Mesenteric fat pad (tissue), 1 donor: Measurements from ENCODE around the gene SLC7A14. TPM values are rescaled to one million over a fixed set of nuclear protein-coding genes. Genes with fewer than 3 reads are reported as not detected.

Source experiments
- DNase-seq: peaks from one replicate; pipeline ENCODE4 v3.0.0-alpha.2; 2020; ENCODE audit warnings: low spot score
- long read RNA-seq: library from polyadenylated mRNA; unstranded; transcript quantifications from one replicate; pipeline ENCODE4 v2.0.0, GENCODE V29; 2020
- total RNA-seq: library from RNA; stranded (reverse); fragmentation: NEBNext Ultra II Directional; extraction: Animal tissue kit (Norgen Biotek cat#: 25700); gene quantifications from one replicate; pipeline ENCODE4 v1.2.1, GENCODE V29; 2021
- donor health status: DM: yes; HTN: yes; CAD: no.

The SLC7A14 gene
- not detected for total RNA-seq
- long read RNA-seq = 0 reads

DNA sequence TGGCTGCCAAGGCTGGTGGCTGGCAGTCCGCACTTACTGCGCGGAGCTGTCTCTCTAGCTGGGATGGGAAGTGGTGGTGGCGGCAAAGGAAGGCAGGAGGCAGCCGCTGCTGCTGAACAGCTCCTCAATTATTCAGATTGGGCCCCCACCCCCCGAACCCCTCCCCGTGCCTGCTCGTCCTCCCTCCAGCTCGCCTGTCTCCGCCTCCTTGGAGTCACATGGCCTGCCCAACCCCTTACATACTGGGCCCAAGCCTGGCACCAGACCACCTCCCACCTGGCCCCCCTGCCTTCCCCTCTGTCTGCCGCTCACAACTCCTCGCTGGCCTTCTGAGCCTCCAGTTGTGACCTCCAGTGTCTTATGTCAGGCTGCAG is at the start of gene SLC7A14:
SLC7A14 (minus strand) TSS at position 139 of the 374 bp plus-strand sequence. CDS start 59,139 bp downstream, outside the sequence.
- no peak for DNase-seq

DNA sequence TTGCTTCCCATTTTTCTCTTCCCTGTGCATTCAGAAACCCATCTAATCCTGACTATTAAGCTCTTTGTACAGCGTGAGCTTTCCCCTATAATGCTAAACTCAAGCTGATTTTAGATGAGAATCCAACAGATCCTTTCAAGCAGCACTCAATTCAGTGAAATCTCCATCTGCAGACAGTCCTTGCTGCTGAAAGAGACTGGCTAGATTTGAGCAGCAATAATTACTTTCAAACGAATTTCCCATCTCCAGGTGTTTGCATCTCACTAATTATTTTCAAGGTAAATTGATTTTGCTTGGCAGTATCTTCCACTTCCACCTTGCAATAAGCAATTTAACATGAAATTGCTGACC is 49.5 kb upstream of the SLC7A14 start:
- no peak for DNase-seq

DNA sequence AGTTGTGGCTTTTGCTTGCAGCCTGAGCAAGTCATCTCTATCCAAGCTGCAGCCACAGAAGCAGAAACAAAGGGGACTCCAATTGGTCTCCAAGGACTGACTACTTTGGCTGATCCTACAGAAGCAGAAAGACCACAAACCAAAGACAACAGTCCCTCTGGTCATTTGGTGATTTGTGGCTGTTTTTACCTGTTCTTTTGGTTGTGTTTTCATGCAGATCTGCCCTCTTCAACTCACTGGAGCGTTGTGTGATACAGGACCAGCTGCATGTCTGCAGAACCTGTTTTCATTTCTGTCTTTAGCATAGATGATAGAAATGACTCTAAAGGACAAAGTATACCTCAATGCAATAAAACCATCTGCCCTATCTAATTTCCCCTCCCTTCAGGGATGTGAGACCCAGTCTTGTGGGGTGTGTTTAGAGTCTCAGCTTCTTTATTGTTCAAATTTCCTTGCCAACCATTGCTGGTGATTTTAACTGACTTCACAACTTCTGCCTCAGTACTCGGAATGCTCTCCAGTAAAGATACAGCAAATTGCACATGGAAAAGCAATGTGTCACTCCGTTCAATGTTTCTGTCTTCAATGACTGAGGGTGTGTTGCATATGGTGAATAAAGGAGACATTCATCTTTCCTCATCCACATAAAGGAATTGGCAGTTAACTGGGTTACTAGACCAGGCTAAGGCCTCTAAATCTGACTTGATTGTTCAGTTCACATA is 48.9 kb upstream of the SLC7A14 start:
- DNase-seq = no peak

DNA sequence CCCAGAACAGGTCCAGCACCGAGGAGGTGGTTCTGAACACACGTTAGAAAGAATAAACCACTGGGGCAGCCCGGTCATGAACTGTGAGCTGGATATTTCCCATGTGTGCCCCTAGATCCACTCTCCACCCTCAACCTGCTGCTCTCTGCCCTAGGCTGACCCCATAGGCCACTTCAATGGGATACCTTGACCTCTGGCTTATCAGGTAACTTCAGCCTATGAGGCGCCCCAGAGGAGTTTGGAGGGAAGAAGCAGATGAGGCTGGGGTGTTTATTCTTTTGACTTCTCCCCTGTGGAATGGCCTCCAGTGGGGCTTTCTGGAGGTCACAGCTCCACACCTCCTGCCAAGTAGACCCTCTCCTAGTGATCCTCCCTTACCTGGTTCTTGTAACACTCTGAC is 47.7 kb upstream of the SLC7A14 start:
- DNase-seq = no peak

DNA sequence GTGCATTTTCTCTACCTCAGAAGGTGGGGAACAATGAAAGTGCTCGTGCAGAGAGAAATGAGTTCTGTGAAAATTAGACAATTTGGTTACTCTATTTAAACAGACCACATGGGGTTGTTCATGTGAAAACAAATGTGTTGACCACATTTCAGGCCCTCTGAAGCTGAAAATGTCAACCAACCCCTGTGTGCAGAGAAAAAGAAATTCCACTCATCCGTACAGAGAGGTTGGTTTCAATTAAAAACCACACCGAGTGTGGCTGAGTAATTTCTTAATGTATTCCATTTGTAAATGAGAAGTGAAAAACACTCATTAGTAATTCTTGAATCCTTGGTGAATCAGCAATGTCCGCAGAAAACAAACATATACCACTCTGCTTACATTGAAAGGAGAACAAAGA is 46.9 kb upstream of the SLC7A14 start:
- DNase-seq = no peak

DNA sequence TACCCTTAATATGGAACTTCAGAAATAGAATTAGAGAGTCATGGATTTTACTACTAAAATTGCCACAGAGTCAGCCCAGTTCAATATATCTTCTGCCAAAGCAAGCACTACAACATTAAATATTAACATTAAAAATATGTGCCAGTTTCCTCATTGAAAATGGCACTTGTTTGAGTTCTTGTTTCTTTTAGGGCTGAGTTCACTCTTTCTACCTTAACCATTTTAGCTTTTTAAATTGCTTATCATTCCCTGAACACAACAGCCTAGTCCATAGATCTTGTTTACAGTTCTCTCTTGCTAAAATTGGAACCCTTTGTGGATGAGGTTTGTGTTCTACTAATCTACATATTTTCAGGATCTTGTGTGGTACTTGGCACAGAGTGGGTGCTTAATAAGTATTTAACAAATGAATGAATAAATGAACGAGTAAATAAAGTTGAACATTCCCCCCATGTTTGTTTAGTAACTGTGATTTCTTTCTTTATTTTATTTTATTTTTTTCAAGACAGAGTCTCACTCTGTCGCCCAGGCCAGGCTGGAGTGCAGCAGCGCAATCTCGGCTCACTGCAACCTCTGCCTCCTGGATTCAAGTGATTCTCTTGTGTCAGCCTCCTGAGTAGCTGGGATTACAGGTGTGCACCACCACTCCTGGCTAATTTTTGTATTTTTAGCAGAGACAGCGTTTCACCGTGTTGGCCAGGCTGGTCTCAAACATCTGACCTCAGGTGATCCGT is 46.0 kb upstream of the SLC7A14 start:
- DNase-seq = no peak

DNA sequence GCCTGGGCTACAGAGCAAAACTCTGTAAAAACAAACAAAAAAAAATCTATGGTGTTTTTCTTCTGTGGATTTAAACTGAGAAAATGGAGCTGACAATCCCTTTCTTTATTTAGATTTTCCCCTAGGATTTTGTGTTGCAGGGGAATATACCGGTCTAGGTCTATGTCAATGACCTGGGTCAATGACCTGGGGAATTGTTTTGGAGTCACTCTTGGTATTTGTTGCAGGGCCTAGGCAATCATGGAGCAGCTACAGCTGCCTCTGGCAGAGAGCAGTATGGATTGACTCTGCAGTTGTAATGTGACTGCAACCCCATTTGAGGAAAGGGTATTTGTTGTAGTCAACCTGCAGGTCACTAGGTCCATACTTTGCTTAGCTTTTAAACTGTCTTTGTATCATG is 37.6 kb upstream of the SLC7A14 start:
- DNase-seq = no peak

DNA sequence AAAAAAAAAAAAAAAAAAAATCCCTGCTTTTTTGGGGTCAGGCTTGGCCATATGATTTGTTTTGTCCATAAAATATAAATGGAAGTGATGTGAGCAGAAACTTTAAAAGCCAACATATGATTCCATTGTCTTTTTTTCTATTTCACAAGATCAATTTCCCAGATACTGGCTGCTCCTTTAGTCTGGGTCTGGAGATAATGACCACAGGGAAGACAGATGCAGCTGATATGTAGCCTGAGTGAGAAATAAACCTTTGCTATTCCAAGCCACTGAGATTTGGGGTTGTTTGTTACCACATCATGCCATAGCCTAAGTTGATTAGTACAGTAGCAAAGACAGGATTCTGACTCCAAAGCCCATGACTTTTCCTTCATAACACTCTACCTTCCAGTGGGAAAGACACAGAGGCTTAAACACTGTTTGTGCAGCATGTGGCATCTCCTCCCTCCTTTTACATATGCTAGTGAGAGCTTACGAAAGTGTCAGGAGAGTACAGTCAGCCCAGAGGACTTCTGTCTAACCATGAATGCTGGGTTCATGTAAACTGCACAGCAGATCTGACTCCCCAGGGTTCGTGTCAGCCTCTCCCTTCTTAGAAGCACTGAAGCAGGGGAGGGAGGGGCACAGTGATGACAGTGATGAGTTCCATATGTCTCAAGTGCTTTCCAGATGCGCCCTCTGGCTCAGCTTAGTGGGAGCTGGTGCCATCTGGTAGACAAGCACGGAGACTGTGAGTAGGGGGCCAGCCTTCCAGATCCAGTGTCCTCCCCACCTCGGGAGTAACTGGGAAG is 36.7 kb upstream of the SLC7A14 start:
- no peak for DNase-seq

DNA sequence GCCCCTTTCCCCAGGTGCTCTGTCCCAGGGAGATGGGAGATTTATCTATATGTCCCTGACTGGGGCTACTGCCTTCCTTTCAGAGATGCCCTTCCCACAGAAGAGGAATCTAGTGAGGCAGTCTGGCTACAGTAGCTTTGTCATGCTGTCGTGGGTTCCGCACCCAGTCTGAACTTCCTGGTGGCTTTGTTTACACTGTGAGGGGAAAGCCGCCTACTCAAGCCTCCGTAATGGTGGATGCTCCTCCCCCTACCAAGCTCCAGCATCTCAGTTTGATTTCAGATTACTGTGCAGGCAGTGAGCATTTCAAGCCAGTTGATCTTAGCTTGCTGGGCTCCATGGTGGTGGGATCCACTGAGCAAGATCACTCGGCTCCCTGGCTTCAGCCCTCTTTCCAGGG is 35.4 kb upstream of the SLC7A14 start:
- DNase-seq = no peak

DNA sequence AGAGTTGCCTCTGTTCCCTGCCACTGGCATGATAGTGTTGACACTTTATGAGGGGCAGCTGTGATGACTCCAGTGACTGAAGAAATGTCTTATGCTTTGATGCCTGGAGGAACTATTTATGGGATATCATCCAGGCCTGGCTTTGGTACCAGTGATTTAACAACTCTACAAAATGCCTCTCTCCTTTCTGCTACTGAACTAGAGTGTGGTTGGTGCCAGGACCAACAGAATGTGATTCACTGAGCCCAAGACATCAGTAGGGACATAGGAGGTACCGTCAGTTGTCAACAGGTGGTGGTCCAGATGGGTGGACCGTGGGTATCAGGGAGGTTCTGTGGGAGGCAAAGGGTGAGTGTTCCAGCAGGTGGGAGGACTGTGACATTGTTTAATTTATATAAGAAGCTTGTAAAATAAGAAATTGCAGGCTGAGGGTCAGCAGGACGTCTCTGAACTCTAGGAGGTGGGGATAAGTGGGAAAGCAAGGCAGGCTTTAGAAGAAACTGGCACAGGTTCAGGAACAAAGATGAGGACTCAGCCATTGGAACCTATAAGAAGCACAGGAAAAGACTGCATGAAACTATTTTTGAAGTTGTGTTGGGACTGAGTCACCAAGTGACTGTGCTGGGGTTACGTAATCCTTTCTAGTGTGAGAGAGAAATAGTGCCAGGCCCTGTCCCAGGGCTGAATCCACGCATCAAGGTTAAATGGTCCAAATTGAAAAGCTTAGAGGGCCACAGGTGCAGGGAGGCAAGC is 28.5 kb upstream of the SLC7A14 start:
- DNase-seq = no peak

DNA sequence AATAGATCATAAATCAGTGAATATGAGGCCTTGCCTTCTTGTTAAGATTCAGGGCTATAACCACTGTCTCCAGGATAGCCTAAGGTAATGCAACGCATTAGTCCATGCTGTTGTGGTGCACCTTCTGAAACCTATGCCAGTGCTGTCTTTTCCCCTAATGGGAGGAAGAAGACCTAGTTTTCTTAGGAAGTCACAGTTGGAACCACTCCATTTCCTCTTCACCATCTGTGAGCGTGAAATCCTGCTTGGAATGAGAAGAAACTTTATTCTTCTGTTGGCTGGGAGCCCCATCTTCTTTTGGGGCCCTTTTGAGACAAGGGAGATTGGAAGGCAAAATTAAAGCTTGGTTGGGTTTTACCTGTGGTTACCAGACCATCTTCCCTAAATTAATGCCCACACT is 25.9 kb upstream of the SLC7A14 start:
- no peak for DNase-seq

DNA sequence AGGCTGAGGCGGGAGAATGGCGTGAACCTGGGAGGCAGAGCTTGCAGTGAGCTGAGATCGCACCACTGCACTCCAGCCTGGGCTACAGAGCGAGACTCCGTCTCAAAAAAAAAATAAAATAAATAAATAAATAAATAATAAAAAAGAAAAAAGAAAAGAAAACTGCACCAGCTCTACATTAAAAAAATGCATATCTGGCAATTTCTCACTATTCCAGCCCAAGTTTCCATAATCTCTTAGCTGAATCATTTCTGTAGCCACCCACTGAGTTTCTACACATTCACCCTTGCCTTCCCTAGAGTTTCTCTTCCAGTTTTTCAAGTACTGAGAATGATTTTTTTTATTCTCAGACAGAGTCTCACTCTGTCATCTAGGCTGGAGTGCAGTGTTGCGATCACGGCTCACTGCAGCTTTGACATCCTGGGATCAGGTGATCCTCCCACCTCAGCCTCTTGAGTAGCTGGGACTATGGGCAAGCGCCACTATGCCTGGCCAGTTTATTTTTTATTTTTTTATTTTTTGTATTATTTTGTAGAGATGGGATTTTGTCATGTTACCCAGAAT is 24.5 kb upstream of the SLC7A14 start:
- DNase-seq = no peak

DNA sequence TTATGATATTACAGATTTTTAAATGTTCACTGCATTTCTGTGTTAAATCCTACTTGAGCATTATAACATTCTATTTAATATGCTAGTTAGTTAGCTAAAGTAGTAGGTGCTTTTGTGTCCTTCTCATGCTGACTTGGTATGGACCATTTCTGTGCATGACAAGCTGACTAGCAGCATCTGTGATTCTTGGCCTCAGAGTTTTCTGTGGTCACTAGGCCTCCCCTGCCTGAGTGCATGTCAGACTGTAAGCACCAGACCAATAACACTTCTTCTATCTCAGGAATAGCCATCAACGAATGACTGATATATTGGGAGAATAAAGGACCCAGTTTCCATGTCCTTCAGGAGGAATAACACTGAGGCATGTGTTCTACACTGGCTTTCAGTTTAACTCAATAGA is 22.6 kb upstream of the SLC7A14 start:
- DNase-seq = no peak

DNA sequence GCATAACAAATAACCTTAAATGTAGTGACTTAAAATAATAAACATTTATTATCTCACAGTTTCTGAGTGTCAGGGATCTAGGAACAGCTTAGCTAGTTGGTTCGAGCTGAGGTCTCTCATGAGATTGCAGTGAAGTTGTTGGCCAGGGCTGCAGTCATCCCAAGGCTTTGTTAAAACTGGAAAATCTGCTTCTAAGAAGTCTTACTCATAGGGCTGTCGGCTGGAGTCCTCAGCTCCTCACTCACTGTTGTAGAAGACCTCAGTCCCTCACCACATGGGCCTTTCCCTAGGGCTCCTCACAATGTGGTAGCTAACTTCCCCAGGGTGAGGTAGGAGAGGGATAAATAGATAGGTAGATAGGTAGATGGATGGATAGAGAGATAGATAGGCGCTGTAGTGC is 20.8 kb upstream of the SLC7A14 start:
- DNase-seq = no peak

DNA sequence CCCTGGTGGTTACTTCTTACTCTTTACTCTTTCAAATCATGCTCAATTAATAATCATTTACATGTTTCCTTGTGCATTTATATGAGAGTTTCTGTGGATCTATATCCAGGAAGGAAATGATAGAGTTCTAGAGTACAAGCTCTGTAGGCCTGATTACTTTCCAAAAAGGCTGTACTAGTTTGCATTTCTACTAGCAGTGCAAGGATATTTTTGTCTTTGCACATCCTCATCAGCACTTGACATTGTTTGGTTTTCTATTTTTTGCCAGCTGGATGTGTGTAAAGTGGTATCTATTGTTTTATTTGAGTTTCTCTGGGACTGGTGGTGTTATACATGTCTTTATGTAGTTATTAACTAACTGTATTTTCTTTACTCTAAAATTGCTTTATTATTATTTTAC is 19.6 kb upstream of the SLC7A14 start:
- no peak for DNase-seq

DNA sequence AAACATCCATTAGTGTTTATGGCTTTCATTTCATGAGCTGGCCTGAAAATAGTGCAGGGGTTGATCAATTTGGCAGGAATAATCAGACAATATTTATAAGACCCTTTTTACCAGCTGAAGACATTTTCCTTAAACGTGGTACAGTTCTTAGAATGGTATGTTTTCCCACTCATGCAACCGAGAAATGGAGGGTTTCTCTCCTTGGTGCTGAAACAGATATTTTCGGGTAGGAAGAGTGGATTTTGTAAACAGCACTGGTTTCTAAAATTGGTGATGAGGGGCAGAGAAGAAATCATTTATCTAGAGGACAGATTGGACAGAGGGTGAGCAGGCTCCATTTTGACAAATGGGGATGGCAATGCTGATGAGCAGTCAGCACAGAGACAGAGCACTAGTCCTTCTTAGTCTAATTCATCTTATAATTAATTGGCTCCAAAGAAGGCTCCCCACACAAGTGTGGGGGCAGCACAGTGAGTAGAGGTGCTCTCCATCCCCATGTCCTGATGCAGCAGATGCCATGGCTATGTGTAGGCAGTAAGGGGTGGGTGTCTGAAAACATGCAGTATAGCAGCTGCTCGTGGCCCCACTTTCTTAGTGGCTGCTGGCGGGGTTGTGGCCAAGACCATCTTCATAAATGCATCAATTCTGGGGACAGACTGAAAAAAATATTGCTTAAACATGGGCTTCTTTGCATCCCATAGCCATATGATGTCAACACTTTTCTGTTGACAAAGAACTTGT is 18.1 kb upstream of the SLC7A14 start:
- no peak for DNase-seq

DNA sequence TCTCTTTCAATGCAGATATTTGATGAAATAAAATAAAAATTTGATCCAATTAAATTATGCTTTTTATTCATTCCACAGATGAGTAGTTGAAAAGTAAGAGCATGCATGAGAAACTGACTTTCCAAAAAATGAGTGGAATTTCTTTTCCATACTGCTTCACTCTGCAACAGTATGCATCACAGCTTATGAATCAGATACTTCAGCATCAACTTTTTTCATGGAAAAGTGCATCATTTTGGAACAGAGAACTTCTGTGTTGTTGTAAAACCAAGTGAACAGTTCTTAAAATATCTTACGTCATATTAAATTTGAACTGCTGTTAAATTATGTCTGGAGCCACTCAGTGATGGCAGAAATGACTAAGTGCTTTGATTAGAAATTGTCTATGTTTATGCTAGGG is 16.7 kb upstream of the SLC7A14 start:
- no peak for DNase-seq

DNA sequence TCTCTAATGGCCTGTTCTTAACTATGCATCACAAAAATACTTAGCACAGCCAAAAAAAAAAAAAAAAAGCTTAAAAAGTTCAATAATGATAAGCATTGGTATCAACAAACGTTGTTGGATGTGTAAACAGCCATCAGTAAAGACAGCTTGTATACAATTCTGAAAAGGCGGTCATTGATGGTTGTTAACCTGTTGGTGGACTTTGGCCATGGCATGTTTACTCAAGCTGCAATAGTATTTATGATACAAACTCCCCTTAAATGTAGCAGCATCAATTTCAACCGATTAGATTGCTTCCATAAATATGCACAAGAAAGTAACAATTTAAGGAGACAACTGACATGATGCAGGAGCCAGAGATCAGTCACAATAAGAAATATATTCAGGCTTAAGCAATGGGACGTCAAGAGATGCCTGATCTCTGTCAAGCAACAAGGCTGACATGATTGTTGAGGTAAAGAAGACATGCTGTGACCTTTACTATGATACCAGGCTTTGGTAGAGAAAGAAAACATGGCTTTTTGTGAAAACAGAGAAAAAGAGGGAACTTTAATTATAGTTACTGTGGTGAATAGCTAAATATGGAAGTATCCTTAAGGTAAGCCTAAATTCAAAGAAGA is 14.2 kb upstream of the SLC7A14 start:
- no peak for DNase-seq

DNA sequence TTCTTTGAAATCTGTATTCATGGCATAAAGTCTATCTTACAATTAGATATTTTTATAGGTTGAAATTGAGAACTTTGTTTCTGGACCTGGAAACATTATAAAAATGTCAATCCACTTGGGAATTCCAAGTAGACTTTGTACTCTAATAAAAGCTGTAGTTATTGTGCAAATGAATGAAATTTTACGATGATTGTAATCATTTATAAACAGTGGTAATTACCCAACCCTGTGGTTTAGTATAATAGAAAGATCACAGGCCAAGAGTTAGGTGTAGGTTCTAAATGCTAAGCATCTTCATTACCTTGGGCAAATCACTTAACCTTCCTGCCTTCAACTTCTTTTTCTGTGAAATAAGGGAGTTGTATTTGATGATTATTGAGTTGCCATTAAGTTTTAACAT is 13.2 kb upstream of the SLC7A14 start:
- no peak for DNase-seq

DNA sequence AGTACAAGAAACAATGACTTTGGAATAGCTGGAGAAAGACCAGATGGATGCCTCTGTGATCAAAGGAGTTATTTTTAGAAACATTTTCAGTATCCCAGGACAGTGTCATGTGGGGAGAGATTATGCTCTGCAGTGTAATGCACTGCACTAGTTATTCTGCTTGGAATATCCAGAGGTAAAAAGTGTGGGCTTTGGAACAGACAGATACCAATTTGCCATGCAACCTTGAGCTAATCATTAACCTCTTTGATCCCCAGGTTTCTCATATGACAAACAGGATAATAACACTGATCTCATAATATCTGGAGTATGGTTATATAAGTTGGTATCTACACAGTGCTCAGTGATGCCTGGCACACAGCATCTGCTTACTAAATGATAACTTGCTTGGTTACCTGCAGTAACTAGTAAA is 12.2 kb upstream of the SLC7A14 start:
- DNase-seq = no peak
